OCI-LY3 (cell line): ENCODE results near the gene SCYGR6.

Experiments used
- EZH2phosphoT487 ChIP-seq: fragments of 200-600 bp; shearing (Covaris generic); IDR thresholded peaks from 2 replicates; pipeline ENCODE4 v1.6.1; 2018; ENCODE audit warnings: antibody characterized with exemption, mixed run types, low read depth
- TF ChIP-seq, protein P1 (sequence below): fragments of 200-600, 300-600 bp; sonication (generic); IDR thresholded peaks from 2 replicates; pipeline ENCODE4 v1.5.1; 2014; ENCODE audit warnings: antibody characterized with exemption, low read length, low read depth

- TF ChIP-seq, protein P1, sequence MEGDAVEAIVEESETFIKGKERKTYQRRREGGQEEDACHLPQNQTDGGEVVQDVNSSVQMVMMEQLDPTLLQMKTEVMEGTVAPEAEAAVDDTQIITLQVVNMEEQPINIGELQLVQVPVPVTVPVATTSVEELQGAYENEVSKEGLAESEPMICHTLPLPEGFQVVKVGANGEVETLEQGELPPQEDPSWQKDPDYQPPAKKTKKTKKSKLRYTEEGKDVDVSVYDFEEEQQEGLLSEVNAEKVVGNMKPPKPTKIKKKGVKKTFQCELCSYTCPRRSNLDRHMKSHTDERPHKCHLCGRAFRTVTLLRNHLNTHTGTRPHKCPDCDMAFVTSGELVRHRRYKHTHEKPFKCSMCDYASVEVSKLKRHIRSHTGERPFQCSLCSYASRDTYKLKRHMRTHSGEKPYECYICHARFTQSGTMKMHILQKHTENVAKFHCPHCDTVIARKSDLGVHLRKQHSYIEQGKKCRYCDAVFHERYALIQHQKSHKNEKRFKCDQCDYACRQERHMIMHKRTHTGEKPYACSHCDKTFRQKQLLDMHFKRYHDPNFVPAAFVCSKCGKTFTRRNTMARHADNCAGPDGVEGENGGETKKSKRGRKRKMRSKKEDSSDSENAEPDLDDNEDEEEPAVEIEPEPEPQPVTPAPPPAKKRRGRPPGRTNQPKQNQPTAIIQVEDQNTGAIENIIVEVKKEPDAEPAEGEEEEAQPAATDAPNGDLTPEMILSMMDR, result no peak
- no peak for TF ChIP-seq EZH2phosphoT487
Observed at GRCh38 chr2:227745594-227745993, 21.0 kb upstream of the SCYGR6 start, which contains the start of gene SCYGR8.
